Raji (cell line): Measurements from ENCODE around the gene PTGIS.

Source experiments
- POLR2A ChIP-seq: IDR thresholded peaks from 2 replicates; pipeline ENCODE4 v1.6.1; 2011; ENCODE audit warnings: low read depth, low read length, control low read depth; ENCODE audit not compliant: insufficient read depth

Gene PTGIS

DNA sequence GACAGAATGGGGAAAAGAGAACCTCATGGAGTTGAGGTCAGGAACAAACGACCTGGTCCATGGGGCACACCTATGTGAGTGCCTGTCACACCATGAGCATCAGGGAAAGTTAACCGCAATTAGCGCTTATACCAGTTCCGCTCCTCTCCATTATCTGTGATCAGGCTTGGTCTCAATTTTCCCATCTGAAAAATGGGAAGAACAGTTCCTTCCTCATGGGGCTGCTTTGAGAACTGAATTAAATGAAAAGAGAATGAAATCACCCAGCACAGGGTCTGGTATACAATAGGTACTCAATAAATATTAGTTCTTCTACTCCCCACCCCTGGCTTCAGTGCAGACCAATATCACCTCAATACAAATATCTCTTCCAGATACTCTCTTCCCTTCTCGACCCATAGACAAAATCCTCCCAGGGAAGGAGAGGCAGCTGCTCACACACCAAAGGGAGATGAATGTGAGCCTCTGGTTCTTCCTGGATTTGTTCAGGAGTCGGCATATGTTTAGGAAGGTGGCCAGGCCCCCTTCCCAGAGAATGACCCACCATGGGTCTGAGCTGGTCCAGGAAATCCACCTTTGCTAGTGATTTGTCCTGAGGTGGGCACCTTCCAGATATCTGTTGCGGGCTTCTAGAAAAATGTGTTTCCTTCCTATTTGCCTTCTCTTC, 2.4 kb upstream of the PTGIS start:
- no peak for TF ChIP-seq POLR2A

- TF ChIP-seq POLR2A = no peak
Measured at GRCh38 chr20:49569411-49570115, 1.6 kb upstream of the PTGIS start.

DNA sequence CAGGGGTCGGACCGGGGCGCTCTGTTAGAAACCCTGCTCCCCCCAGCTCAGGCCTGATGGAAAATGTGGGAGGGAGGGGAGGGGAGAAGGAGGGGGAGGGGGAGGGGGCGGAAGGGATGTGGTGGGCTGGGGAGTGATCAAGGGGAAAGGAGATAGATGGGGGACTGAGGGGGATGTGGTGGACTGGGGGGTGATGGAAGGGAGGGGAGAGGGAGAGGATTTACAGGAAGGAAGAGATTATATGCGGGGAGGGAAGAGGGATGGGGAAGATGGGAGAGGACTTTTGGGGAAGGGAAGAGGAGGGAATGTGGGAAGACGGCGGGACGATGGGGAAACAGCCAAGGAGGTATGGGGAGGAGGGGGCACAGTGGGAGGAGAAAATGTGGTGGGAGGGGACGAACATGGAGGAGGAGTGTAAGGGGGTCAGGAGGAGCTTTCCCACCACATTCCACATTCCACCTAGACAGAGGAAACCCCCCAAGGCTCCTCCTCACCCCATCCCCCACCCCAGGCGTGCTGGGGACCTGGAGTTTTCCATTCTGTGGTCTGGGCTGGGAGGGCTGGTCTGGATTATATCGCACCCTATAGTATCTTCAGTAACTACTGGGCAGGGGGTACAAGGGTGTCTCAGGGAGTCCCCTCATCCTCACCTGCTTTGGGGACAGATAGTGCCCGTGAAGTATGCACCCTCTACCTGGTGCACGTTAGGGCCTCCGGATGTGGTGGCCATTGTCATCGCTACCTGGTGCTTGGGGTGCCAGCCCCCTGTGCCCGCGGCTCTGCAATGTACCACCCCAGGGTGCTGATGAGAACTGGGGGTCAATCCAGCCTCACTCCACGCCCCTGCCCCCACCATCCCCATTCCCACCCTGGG, 578 bp upstream of the PTGIS start:
- no peak for TF ChIP-seq POLR2A

DNA sequence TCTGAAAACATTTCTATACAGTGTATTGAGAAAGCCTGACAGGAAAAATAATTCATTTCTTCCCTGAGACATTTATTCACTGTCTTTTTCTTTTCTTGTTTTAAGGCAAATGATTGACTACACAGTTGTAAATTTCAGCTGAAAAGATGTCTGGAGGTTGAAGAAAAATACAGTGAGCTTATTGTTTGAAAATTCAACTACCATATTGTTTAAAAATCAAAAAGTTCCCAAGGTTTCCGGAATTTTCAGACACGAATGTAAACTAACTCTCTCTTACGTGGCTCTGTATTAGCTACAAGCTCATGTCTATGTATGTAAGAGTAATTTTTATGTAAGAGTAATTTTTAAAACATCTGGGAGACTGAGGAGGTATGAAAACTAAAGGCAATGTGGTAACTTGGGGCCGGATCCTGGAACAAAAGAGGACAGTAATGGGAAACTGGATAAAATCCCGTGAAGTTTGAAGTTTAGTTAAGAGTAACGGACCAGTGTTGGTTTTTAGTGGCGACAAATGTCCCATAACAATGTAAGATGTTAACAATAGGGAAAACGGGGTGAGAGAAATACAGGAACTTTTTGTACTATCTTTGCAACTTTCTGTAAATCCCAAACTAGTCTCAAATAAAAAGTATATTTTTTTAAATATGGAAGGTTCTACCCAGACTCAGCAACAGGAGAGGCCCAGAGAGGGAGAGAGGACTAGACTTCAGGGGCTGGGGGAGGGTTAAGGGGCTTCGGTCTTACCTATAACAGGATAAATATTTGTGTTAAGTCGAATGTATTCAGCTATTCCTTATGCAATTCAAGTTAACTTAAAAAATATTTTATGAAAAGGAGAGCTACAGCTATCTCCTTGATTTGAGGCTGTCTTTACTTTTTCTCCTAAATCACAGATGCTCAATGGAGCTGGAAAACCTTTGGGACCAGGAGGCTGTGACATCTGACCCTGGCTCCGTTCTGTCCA, 1.3 kb downstream of the PTGIS start:
- TF ChIP-seq POLR2A = no peak

DNA sequence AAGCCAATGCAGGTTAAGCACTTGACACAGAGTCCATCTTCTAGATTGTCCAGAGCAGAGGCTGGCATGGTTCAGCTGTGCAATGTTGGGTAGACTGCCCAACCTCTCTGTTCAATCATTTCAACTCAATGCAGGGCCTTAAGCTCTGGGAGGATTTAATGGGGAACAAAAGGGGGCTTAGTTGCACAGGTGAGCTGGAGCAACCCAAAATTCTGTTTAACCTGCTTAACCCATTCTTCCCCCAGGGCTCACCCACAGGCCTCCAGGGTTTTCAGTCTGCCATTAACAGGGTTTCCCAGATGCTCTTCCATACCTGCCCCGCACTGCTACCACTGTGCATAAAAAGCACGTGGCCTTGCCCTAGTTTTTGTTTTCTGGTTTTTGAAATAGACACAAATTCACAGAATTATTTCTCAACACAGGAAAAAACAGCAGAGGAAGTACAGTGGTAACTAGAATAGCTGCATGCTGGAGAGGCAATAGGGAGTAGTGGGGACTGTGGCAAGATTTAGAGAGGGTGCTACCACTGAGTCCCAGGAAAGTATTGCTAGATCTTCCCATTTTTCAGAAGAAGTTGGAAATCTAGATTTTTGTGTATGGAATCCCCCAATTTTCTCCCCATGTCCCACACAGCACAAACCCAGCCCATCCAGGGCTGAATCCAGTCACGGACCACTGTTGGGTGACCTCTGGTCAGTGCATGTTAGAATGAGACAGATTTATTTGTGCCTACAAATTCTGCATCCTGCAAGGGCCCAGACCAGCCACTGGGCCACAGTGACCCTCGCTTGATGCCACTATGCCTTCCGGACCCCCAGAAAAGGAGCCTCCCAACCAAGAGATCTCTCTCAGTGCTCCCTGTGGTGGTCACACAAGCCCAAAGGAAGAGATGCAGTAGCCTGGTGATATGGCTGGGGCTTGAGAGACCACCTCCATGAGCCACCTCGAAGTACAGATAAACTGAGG, 4.6 kb downstream of the PTGIS start:
- no peak for TF ChIP-seq POLR2A

- no peak for TF ChIP-seq POLR2A
Measured at GRCh38 chr20:49562311-49563014, 5.5 kb downstream of the PTGIS start.

GRCh38 chr20:49561806-49562205, 6.1 kb downstream of the PTGIS start:
- no peak for TF ChIP-seq POLR2A

- no peak for TF ChIP-seq POLR2A
Measured at GRCh38 chr20:49561256-49561655, 6.7 kb downstream of the PTGIS start.

- TF ChIP-seq POLR2A = no peak
Measured at GRCh38 chr20:49560646-49561045, 7.3 kb downstream of the PTGIS start.

DNA sequence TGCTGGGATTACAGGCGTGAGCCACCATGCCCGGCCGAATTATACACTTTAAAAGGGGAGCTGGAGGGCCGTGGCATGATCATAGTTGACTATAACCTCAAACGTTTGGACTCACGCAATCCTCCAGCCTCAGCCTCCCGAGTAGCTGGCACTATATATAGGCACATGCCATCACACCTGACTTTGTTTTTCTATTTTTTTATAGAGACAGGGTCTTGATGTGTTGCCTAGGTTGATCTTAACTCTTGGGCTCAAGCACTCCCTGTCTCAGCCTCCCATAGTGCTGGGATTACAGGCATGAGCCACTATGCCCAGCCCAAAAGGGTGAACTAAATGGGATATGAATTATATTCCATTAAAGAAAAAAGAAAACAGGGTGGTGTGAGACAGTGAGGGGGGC, 7.8 kb downstream of the PTGIS start:
- TF ChIP-seq POLR2A = no peak

- TF ChIP-seq POLR2A = no peak
Measured at GRCh38 chr20:49559411-49560081, 8.4 kb downstream of the PTGIS start.

GRCh38 chr20:49558826-49559225, 9.1 kb downstream of the PTGIS start:
- no peak for TF ChIP-seq POLR2A

DNA sequence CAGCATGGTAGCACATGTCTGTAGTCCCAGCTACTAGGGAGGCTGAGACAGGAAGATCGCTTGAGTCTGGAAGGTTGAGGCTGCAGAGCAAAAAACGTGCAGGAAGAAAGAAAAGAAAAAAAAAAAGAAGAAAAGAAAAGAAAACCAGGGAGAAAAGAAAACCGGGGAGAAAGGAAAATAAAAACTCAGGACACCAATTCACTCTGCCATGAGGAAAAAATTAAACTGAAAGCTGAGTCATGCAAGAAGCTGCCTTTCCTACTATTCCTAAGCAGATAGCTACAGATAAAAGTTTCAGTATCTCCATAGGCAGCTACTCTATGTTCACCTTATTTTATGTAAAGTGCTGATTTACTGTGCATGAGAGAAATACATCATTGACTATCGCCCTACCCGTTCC, 10.5 kb downstream of the PTGIS start:
- TF ChIP-seq POLR2A = no peak

GRCh38 chr20:49556621-49557020, 11.3 kb downstream of the PTGIS start:
- TF ChIP-seq POLR2A = no peak
